ENCODE data around the gene PPFIBP2. TPM values are rescaled to one million over a fixed set of nuclear protein-coding genes. Genes with fewer than 3 reads are reported as not detected.

The PPFIBP2 gene
- total RNA-seq, 1 experiment from 2014 or later = 5.7 TPM

- DNase-seq (ENCODE audit: low read depth, low spot score) (no peak), ATAC-seq (no peak)
- peaks cover 2 to 4% of the 10 kb centered on the region in 2 experiments; a peak in 2 of 4 replicates for H3K4me1 ChIP-seq (ENCODE audit: control insufficient read depth in 1 of 2, insufficient read depth in 2 of 2, low read length in 2 of 2)
- no peaks in the 10 kb centered on the region for H4K20me1 ChIP-seq (ENCODE audit: insufficient read depth)
- no TSS peak for BruUV-seq (replicated peaks)
- no peak overlapping the region for H3K4me3 ChIP-seq (replicated peaks in 1 of 2; ENCODE audit: low read depth in 1 of 2, low read length in 2 of 2)
- no peaks in the 10 kb centered on the region for H3K9me2 ChIP-seq (ENCODE audit: insufficient read depth)
- ChIA-PET RAD21 (ENCODE audit: low non-redundant PET in 1 of 2, low total read pairs in 2 of 2, uncharacterized antibody in 2 of 2, unreplicated experiment in 2 of 2) (interaction anchor here (1.2 to 1.8 kb wide), 4 partner anchors 92 to 154 kb away, joined by 3 to 8 read pairs (median 7); no protein-coding TSS in a partner anchor), CTCF (interaction anchor here (0.9 to 2.8 kb wide), 9 partner anchors 7 to 568 kb away, joined by 3 to 26 read pairs (median 4); partner anchors contain the start of gene CYB5R2), POLR2A (no interaction called here)
- intact Hi-C loops (cut with micrococcal nuclease) = loop anchor here (5.0 kb wide), 4 partner anchors 154 to 569 kb away; partner anchors contain the start of gene PPFIBP2
- H3K79me2 ChIP-seq (ENCODE audit: insufficient read depth, low read length) = no peaks in the 10 kb centered on the region
- H3K27me3 ChIP-seq (ENCODE audit: insufficient read depth, low read length) = no peaks in the 10 kb centered on the region
- TF ChIP-seq SIN3A (IDR thresholded peaks at IDR 0.05; ENCODE audit: low read depth) (no peak), RAD21 (IDR thresholded peaks at IDR 0.05; ENCODE audit: low read depth) (no peak), SRF (IDR thresholded peaks at IDR 0.05; ENCODE audit: low read depth) (no peak), REST (IDR thresholded peaks at IDR 0.05; ENCODE audit: low read depth) (no peak), MAX (IDR thresholded peaks at IDR 0.05) (no peak), SP1 (IDR thresholded peaks at IDR 0.05; ENCODE audit: low read depth) (no peak), FOSL1 (IDR thresholded peaks at IDR 0.05; ENCODE audit: low read depth) (no peak), ATF3 (IDR thresholded peaks at IDR 0.05) (no peak), EGR1 (IDR thresholded peaks at IDR 0.05; ENCODE audit: low read depth) (no peak), POLR2A (IDR thresholded peaks at IDR 0.05; ENCODE audit: borderline replicate concordance, extremely low read depth, insufficient read depth, insufficient read length) (no peak), EZH2phosphoT487 (IDR thresholded peaks at IDR 0.05; ENCODE audit: borderline replicate concordance) (no peak), ZBTB33 (IDR thresholded peaks at IDR 0.05; ENCODE audit: extremely low read depth, insufficient replicate concordance, low read length) (no peak), JUND (IDR thresholded peaks at IDR 0.05) (no peak), EZH2 (IDR thresholded peaks at IDR 0.05) (no peak), CTCF (IDR thresholded peaks at IDR 0.05 in 2 of 3, conservative IDR thresholded peaks at IDR 0.05 in 1 of 3; ENCODE audit: borderline replicate concordance in 1 of 3, insufficient read depth in 1 of 3, low read depth in 2 of 3, low read length in 2 of 3) (no peak), ZNF274 (IDR thresholded peaks at IDR 0.05; ENCODE audit: low read depth, low read length) (no peak), TCF7L2 (IDR thresholded peaks at IDR 0.05; ENCODE audit: borderline replicate concordance, extremely low read depth, insufficient read depth, insufficient read length) (no peak), POLR2AphosphoS5 (IDR thresholded peaks at IDR 0.05; ENCODE audit: low read depth, low read length) (no peak), CEBPB (IDR thresholded peaks at IDR 0.05; ENCODE audit: low read depth) (no peak)
- no peaks in the 10 kb centered on the region for H3K36me3 ChIP-seq (ENCODE audit: control insufficient read depth in 1 of 2, insufficient read depth in 2 of 2, low read length in 2 of 2)
- H3K9me3 ChIP-seq (ENCODE audit: control insufficient read depth in 1 of 2, insufficient read depth in 1 of 2, low read depth in 1 of 2, low read length in 2 of 2) = no peaks in the 10 kb centered on the region
- H3K27ac ChIP-seq (ENCODE audit: low read depth, low read length) = no peak overlapping the region
- H3K4me2 ChIP-seq (ENCODE audit: low read length) = no peak overlapping the region
- H3K9ac ChIP-seq (ENCODE audit: low read length) = no peak overlapping the region
- no peak overlapping the region for H2AFZ ChIP-seq (ENCODE audit: low read depth, low read length, poor library complexity, severe bottlenecking)
Measured at GRCh38 chr11:7666292-7666866, 152.6 kb downstream of the PPFIBP2 start.

Measured in HCT116 (cell line).